Ishikawa (cell line): ENCODE results near the gene BSG.
A peak's percentile ranks its signal among the peaks of the same experiment; 100 is the strongest.

Experiments
- CEBPB ChIP-seq: IDR thresholded peaks from 2 replicates; pipeline ENCODE4 v1.6.1; 2012
- CREB1 ChIP-seq: IDR thresholded peaks from 2 replicates; pipeline ENCODE4 v1.6.1; 2012; ENCODE audit warnings: low read depth
- EGR1 ChIP-seq: IDR thresholded peaks from 2 replicates; pipeline ENCODE4 v1.6.1; 2012
- EP300 ChIP-seq: IDR thresholded peaks from 2 replicates; pipeline ENCODE4 v1.6.1; 2012; ENCODE audit warnings: borderline replicate concordance
- FOXM1 ChIP-seq: IDR thresholded peaks from 2 replicates; pipeline ENCODE4 v1.6.1; 2012; ENCODE audit warnings: low read depth, borderline replicate concordance
- NFIC ChIP-seq: IDR thresholded peaks from 2 replicates; pipeline ENCODE4 v1.6.1; 2012
- RAD21 ChIP-seq: IDR thresholded peaks from 2 replicates; pipeline ENCODE4 v1.6.1; 2012; ENCODE audit warnings: low read depth
- REST ChIP-seq: IDR thresholded peaks from 2 replicates; pipeline ENCODE4 v1.6.1; 2012; ENCODE audit warnings: low read depth, mild to moderate bottlenecking
- TAF1 ChIP-seq: IDR thresholded peaks from 2 replicates; pipeline ENCODE4 v1.6.1; 2012; ENCODE audit warnings: low read depth, mild to moderate bottlenecking
- TCF12 ChIP-seq: IDR thresholded peaks from 2 replicates; pipeline ENCODE4 v1.6.1; 2012; ENCODE audit warnings: low read depth
- TEAD4 ChIP-seq: IDR thresholded peaks from 2 replicates; pipeline ENCODE4 v1.6.1; 2012
- YY1 ChIP-seq: IDR thresholded peaks from 2 replicates; pipeline ENCODE4 v1.6.1; 2012; ENCODE audit warnings: low read depth
- ZBTB7A ChIP-seq: IDR thresholded peaks from 2 replicates; pipeline ENCODE4 v1.6.1; 2012; ENCODE audit warnings: low read depth
- TF ChIP-seq, protein P1 (sequence below): IDR thresholded peaks from 2 replicates; pipeline ENCODE4 v1.6.1; 2012
- TF ChIP-seq, protein P2 (sequence below): IDR thresholded peaks from 2 replicates; pipeline ENCODE4 v1.6.1; 2012

Gene BSG

DNA sequence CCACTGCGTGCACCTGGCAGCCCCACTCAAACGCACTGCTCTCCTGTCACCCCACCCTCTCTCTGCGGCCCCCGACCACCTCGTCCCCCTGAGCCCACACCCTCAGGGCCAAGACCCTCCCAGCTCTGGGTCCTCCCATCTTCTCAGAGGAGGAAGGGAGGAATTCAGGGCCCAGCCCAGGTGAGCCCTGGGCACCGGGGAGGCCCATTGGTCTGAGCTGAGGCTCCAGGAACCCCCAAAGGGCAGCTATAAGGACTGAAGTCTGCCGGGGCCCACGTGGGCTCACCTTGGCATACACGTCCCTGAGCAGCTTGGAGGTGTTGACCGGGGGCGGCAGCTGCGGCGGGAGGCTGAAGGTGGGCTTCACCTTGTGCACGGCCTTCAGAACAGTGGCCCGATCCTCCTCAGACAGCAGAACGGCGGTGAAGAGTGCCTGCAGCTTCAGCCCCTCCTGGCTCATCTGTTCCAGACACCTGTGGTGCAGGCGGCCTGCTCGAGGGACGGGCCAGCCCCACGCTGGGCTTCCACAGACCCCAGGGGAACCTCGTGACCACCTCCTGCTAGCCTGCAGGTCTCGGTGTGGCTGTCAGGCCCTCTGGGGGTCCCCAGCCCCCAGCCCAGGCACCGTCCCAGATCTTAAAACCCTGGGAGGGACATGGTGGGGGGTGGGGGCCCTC, 52.2 kb downstream of the BSG start:
- no peak for TF ChIP-seq RAD21
- peak; percentile 63 for TF ChIP-seq ZBTB7A

DNA sequence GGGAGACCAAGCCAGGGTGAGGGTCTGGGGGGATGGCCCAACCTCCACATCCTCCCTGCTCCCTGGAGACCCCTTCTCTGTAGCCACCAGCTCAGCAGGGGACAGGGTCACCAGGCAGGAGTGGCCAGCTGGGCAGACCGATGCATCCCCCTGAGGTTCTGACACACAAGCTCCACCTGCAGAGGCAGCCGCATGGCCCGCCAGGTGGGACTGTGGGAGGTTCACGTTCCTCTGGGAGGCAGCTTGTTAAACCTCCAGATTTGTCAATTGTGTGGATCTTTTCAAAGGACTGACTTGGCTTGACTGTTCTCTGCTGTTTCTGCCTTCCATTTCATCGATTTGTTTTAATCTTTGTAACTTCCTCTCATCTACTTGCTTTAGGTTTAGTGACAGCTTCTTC, 52.9 kb downstream of the BSG start:
- TF ChIP-seq RAD21: no peak
- TF ChIP-seq CREB1: no peak
- TF ChIP-seq EGR1: no peak
- TF ChIP-seq ZBTB7A: no peak; the same call in 1 of the 2 replicates
- no peak for TF ChIP-seq EP300
- TF ChIP-seq FOXM1: no peak
- TF ChIP-seq, protein P1, sequence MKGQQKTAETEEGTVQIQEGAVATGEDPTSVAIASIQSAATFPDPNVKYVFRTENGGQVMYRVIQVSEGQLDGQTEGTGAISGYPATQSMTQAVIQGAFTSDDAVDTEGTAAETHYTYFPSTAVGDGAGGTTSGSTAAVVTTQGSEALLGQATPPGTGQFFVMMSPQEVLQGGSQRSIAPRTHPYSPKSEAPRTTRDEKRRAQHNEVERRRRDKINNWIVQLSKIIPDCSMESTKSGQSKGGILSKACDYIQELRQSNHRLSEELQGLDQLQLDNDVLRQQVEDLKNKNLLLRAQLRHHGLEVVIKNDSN: no peak
- TF ChIP-seq TEAD4: no peak
- TF ChIP-seq TAF1: no peak
- TF ChIP-seq YY1: no peak
- TF ChIP-seq CEBPB: no peak
- TF ChIP-seq, protein P2, sequence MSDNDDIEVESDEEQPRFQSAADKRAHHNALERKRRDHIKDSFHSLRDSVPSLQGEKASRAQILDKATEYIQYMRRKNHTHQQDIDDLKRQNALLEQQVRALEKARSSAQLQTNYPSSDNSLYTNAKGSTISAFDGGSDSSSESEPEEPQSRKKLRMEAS: no peak
- no peak for TF ChIP-seq REST
- TF ChIP-seq TCF12: no peak
- no peak for TF ChIP-seq NFIC

- TF ChIP-seq TCF12: no peak
- TF ChIP-seq, protein P2: no peak
- TF ChIP-seq YY1: no peak
- no peak for TF ChIP-seq FOXM1
- peak; percentile 44; the same call in 1 of the 2 replicates for TF ChIP-seq RAD21
- no peak for TF ChIP-seq NFIC
- no peak for TF ChIP-seq ZBTB7A
- no peak for TF ChIP-seq CEBPB
Measured at GRCh38 chr19:628168-628567, 55.8 kb downstream of the BSG start.

GRCh38 chr19:629515-629914, 57.1 kb downstream of the BSG start:
- TF ChIP-seq NFIC (0 out of 2 replicates have a peak, but pooled peaks have one; percentile 5), TCF12 (peak; percentile 58), REST (0 out of 2 replicates have a peak, but pooled peaks have one; percentile 41), EP300 (peak; percentile 34; the same call in 1 of the 2 replicates), ZBTB7A (peak; percentile 48; the same call in 1 of the 2 replicates)
- TF ChIP-seq, protein P2: peak; percentile 77

- TF ChIP-seq, protein P2: no peak
- TF ChIP-seq CEBPB: no peak
- no peak for TF ChIP-seq EGR1
- TF ChIP-seq REST: no peak
- TF ChIP-seq ZBTB7A: no peak; the same call in 1 of the 2 replicates
- TF ChIP-seq YY1: no peak
- no peak for TF ChIP-seq TEAD4
- no peak for TF ChIP-seq TAF1
- no peak for TF ChIP-seq RAD21
- TF ChIP-seq FOXM1: no peak
Measured at GRCh38 chr19:629961-630714, 57.7 kb downstream of the BSG start.
